Measurements from ENCODE around the gene RRP9.

RRP9 gene

DNA sequence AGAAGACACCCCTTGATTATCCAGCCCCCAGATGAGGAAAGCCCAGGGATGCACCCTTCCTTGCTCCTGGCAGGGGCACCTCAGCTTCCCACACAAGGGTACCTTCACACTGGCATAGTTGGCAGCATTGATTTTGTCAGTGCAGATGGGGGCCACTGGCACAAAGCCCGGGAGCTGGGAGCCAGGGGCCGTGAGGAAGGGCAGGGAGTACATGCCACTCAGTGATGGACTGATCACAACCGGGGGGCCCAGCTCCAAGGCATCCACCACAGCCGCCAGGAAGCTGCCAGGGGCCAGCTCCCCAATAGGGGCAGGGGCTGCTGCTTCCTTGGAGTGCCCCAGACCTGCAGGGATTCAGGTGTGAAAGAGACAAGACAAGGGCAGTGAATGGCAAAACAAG, 28.1 kb upstream of the RRP9 start:
- H3K4me3 ChIP-seq (ENCODE audit: low read depth, low read length), result no peak overlapping the region
- TF ChIP-seq CTCF (conservative IDR thresholded peaks at IDR 0.05; ENCODE audit: low read depth, low read length), result no peak
- no peak for DNase-seq (ENCODE audit: low read depth)

DNA sequence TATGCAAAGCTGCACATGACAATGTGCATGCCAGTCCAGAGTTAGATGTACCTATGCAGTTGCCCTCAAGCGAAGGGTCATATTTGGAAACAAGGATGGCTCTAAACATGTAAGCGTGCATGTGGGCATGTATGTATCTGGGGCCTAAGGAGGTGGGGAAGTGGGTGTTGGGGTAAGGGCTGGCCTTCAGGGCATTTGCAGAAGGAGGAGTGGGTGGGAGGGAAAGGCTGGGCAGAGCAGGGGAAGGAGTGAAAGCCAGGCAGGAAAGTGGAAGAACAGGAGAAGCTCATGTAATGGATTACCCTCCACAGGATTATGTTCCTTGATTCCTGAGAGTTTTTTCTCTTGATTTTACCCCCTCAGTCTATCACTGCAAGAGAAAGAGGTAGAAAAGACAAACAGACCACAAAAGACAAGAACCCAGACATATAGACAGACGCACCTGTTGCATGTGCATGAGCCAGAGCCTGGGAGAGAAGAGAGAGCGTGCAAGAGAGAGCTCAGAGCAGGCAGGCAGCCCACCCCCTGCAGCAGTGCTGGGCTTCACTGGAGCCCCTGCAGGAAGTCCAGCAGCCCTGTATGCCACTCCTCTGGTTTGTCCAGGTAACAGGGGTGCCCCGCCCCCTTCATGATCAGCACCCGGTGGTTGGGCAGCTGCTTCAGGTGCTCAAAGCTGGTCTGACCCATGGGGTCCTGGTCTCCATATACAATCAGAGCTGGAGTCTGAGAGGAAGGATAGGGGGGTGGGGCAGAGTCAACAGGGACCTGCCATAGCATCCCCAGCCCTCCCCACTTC, 27.4 kb upstream of the RRP9 start:
- TF ChIP-seq CTCF (conservative IDR thresholded peaks at IDR 0.05; ENCODE audit: low read depth, low read length), result no peak
- no peak for DNase-seq (ENCODE audit: low read depth)
- H3K4me3 ChIP-seq (ENCODE audit: low read depth, low read length), result no peak overlapping the region

- TF ChIP-seq CTCF (conservative IDR thresholded peaks at IDR 0.05; ENCODE audit: low read depth, low read length), result no peak
- peak overlapping the region; percentile 66 for H3K4me3 ChIP-seq (ENCODE audit: low read depth, low read length)
- DNase-seq (ENCODE audit: low read depth), result no peak
Observed at GRCh38 chr3:51968170-51968775, 26.6 kb upstream of the RRP9 start.

DNA sequence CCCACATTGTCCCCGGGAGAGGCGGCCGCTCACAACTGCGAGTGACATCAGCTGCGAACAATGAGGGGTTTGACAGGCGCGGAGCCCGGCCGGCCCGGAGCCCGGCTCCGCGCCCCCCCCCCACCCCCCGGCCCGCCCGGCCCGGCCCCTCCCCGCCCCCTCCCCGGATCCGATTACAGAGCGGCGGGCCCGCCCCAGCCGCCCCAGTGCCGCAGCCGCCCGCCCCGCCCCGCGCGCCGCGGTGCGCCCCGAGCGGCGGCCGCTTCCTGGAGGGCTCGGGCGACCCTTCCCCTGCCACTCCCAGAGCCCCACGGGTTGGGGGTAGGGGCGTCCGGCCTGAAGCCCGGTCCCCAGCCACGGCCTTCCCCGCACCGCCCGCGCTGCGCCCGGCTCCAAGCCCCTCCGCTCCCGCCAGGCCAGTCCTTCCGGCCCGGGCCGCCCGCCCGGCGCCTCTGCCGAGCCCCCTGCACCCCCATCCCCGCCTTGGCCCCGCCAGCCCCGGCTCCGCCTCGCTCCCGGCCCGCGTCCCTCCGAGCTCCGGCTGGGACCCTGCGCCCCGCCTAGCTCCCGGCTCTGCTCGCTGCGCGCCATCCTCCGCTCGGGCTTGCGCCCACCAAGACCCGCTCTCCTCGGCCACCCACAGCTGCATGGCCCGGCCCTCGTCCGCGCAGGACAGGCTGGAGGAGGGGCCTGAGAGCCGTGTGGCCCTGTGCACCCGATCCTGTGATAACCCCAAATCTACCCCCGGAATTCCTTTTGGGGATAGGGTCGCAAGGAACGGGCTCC, 25.9 kb upstream of the RRP9 start, which contains the start of gene PCBP4:
Gene PCBP4, minus strand, starts transcription at position 71 of the 786 bp plus-strand sequence. CDS start 6,214 bp downstream, outside the sequence.
- peak within 1 kb of the TSS; percentile 66 for H3K4me3 ChIP-seq (ENCODE audit: low read depth, low read length)
- TF ChIP-seq CTCF (conservative IDR thresholded peaks at IDR 0.05; ENCODE audit: low read depth, low read length), result no peak
- DNase-seq (ENCODE audit: low read depth), result no peak

DNA sequence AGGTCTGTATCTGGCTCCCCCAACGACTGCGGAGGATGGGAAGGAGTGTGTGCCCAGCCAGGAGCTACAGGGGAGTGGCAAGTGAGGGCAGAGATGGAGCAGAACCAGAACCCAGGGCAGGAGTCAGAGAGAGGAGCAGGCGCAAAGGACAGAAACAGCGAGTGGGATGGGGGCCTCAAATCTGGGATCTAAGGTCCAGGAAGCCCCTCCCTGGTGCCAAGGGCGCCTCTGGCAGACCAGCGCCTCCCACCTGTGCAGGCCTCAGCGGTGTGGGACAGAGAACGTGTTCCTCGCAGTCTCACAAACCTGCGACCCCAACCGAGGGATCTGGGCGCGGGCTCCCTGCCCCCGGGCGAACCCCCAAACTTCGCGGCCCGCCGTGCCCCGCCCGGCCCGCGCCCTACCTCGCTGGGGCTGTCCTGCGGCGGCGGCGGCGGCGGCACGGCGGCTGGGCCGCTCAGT, 25.2 kb upstream of the RRP9 start:
- H3K4me3 ChIP-seq (ENCODE audit: low read depth, low read length), result peak overlapping the region; percentile 66
- DNase-seq (ENCODE audit: low read depth), result no peak
- TF ChIP-seq CTCF (conservative IDR thresholded peaks at IDR 0.05; ENCODE audit: low read depth, low read length), result no peak

DNA sequence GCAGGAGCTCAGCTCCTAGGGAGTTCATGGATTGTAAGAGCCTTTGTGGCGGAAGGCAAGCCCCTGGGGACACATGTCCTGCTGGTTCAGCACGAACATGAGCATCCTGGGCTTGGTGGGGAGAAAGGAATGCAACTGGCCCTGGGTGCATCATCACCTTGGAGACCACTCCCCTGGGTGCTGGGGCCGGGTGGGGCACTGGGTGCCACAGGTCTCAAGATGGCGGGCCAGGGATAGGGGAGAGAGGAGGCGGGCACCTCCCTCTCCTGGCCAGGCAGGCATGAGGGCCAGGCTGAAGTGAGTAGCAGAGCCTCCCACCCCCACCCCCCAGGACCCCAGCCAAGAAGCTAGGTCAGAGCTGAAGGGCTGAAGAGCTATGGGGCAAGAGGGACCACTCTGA, 24.8 kb upstream of the RRP9 start:
- DNase-seq (ENCODE audit: low read depth), result no peak
- H3K4me3 ChIP-seq (ENCODE audit: low read depth, low read length), result no peak overlapping the region
- no peak for TF ChIP-seq CTCF (conservative IDR thresholded peaks at IDR 0.05; ENCODE audit: low read depth, low read length)

Data from choroid plexus epithelial cell (primary cell).